GM19239 (cell line): ENCODE measurements around the gene KRTAP10-8.
"Not testable (repeated sequence)": the region's sequence is repeated elsewhere in the genome, so short reads cannot be mapped to it uniquely, and the experiment has no call there.

Experiments
- DNase-seq: peaks from one replicate; pipeline ENCODE4 v3.0.0; 2011; ENCODE audit warnings: low spot score; ENCODE audit not compliant: insufficient read length
- FAIRE-seq: peaks from 2 replicates; lab custom pipeline; 2011; peaks lifted over from hg19 to GRCh38; lab: Jason Lieb, UNC

The KRTAP10-8 gene

GRCh38 chr21:44595524-44595923, 16.4 kb upstream of the KRTAP10-8 start:
- FAIRE-seq (no peak), DNase-seq (no peak)

GRCh38 chr21:44596068-44596725, 15.7 kb upstream of the KRTAP10-8 start:
- FAIRE-seq (no peak), DNase-seq (no peak)

- DNase-seq (no peak), FAIRE-seq (no peak)
These were observed 13.8 kb upstream of the KRTAP10-8 start for GRCh38 chr21:44598061-44598460.

- DNase-seq (no peak), FAIRE-seq (no peak)
These were observed 12.4 kb upstream of the KRTAP10-8 start for GRCh38 chr21:44599264-44600029.

GRCh38 chr21:44600118-44600978, 11.5 kb upstream of the KRTAP10-8 start, which contains the start of gene KRTAP10-7:
Gene KRTAP10-7 (plus strand): TSS chr21:44600597. CDS start chr21:44600622, 25 bp downstream.
- not testable (repeated sequence) for DNase-seq, FAIRE-seq

- FAIRE-seq, DNase-seq: not testable (repeated sequence)
These were observed 10.8 kb upstream of the KRTAP10-8 start for GRCh38 chr21:44601091-44601490.

- DNase-seq, result no peak
- no peak for FAIRE-seq
These were observed 10.1 kb upstream of the KRTAP10-8 start for GRCh38 chr21:44601596-44602462.

GRCh38 chr21:44602463-44602850, 9.4 kb upstream of the KRTAP10-8 start:
- no peak for DNase-seq
- FAIRE-seq, result no peak

- FAIRE-seq, result no peak
- DNase-seq, result no peak
These were observed 8.6 kb upstream of the KRTAP10-8 start for GRCh38 chr21:44603109-44603875.

- FAIRE-seq (no peak), DNase-seq (no peak)
These were observed 8.0 kb upstream of the KRTAP10-8 start for GRCh38 chr21:44603911-44604310.

- FAIRE-seq (no peak), DNase-seq (no peak)
These were observed 5.4 kb upstream of the KRTAP10-8 start for GRCh38 chr21:44606495-44606894.

GRCh38 chr21:44609193-44609592, 2.7 kb upstream of the KRTAP10-8 start:
- no peak for FAIRE-seq

GRCh38 chr21:44610157-44610843, 1.6 kb upstream of the KRTAP10-8 start:
- not testable (repeated sequence) for FAIRE-seq, DNase-seq

More at GRCh38 chr21:44609193-44609592, 2.7 kb upstream of the KRTAP10-8 start:
- no peak for DNase-seq

GRCh38 chr21:44611551-44611950, 328 bp upstream of the KRTAP10-8 start:
- no peak for FAIRE-seq
- DNase-seq, result no peak

- FAIRE-seq (no peak), DNase-seq (no peak)
These were observed 870 bp downstream of the KRTAP10-8 start for GRCh38 chr21:44612669-44613229.

- FAIRE-seq (no peak), DNase-seq (no peak)
These were observed 1.7 kb downstream of the KRTAP10-8 start for GRCh38 chr21:44613386-44614155.

GRCh38 chr21:44614161-44614631, 2.3 kb downstream of the KRTAP10-8 start:
- no peak for DNase-seq
- no peak for FAIRE-seq
